Nephron (organoid): Measurements from ENCODE around the gene LCOR.

Experiments used
- H3K27ac Mint-ChIP-seq, 3 experiments: 2 replicates each; pipeline ENCODE4 v1.8.0; 2020; ENCODE audit warnings: mixed read lengths in 3 of 3, mild to moderate bottlenecking in 2 of 3, moderate library complexity in 1 of 3
- H3K27me3 Mint-ChIP-seq: 2 replicates; pipeline ENCODE4 v1.8.0; 2021; ENCODE audit warnings: low read depth, mild to moderate bottlenecking, moderate library complexity, mixed read lengths
- H3K36me3 Mint-ChIP-seq: 2 replicates; pipeline ENCODE4 v1.8.0; 2020; ENCODE audit warnings: low read depth, mixed read lengths
- H3K4me1 Mint-ChIP-seq: 2 replicates; pipeline ENCODE4 v1.8.0; 2020; ENCODE audit warnings: mixed read lengths
- H3K4me3 Mint-ChIP-seq, 3 experiments: 2 replicates each; pipeline ENCODE4 v1.8.0; 2020; ENCODE audit warnings: mild to moderate bottlenecking in 3 of 3, mixed read lengths in 3 of 3, moderate library complexity in 2 of 3
- H3K9me3 Mint-ChIP-seq: 2 replicates; pipeline ENCODE4 v1.8.0; 2020; ENCODE audit warnings: mixed read lengths
- TF ChIP-seq, protein P1 (sequence below), 3 experiments: fragments of 200-600 bp; sonication (generic); IDR thresholded peaks; one replicate each; pipeline ENCODE4 v1.5.0; 2021; ENCODE audit warnings: antibody characterized with exemption in 3 of 3; ENCODE audit not compliant: unreplicated experiment in 3 of 3

LCOR gene

DNA sequence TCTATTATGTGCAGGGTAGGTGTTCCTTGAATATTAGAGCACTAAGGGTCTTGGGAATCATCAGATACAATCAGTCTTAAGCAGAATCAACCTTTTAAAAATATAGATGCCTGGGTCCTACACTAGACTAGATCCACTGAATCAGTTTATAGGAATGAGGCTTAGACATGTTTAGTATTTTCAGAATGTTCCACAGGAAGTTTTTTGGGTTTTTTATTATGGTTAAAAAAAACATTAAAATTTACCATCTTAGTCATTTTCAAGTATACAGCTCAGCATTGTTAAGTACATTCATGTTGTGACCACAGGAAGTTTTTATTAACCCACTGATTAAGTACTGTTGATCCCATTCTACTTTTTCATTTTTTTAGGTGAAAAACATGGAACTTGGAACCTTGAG lies 135.7 kb downstream of the LCOR start:
- H3K9me3 Mint-ChIP-seq, result no peaks in the 10 kb centered on the region

DNA sequence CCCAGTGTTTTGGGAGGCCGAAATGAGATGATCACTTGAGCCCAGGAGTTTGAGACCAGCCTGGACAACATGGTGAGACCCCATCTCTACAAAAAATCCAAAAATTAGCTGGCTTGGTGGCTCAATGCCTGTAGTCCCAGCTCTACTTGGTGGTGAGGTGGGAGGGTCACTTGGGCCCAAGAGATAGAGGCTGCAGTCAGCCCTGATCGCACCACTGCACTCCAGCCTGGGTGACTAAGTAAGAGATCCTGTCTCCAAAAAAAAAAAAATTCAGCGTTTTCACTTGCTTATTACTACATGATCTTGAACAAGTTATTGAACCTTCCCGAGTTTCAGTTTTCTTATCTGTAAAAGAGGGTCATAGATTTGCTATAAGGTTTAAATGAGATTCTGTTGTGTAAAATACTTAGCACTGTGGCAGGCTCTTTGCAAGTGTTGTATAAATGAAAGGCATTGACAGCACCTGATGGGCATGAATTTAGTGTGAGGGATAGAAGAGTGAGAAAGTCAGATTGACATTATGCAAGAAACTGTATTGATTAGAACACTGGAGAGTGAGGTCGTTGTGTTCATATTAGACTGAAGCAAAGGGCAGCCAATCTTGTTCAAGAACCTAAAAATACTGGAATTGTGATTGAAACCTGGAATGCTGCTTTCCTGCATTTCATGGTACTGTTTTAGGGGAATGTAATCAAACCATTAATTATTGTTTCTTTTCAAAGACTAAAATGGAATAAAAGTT lies 136.8 kb downstream of the LCOR start:
- H3K27ac Mint-ChIP-seq, result no peak overlapping the region
- no peaks in the 10 kb centered on the region for H3K4me1 Mint-ChIP-seq
- no peak overlapping the region for H3K4me3 Mint-ChIP-seq
- peaks cover 13% of the 10 kb centered on the region for H3K36me3 Mint-ChIP-seq
- no peaks in the 10 kb centered on the region for H3K27me3 Mint-ChIP-seq
- TF ChIP-seq, protein P1, sequence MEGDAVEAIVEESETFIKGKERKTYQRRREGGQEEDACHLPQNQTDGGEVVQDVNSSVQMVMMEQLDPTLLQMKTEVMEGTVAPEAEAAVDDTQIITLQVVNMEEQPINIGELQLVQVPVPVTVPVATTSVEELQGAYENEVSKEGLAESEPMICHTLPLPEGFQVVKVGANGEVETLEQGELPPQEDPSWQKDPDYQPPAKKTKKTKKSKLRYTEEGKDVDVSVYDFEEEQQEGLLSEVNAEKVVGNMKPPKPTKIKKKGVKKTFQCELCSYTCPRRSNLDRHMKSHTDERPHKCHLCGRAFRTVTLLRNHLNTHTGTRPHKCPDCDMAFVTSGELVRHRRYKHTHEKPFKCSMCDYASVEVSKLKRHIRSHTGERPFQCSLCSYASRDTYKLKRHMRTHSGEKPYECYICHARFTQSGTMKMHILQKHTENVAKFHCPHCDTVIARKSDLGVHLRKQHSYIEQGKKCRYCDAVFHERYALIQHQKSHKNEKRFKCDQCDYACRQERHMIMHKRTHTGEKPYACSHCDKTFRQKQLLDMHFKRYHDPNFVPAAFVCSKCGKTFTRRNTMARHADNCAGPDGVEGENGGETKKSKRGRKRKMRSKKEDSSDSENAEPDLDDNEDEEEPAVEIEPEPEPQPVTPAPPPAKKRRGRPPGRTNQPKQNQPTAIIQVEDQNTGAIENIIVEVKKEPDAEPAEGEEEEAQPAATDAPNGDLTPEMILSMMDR (IDR thresholded peaks at IDR 0.05; ENCODE audit: unreplicated experiment in 3 of 3), result no peak
- H3K9me3 Mint-ChIP-seq, result no peaks in the 10 kb centered on the region

More for the DNA sequence above, 135.7 kb downstream of the LCOR start:
- no peaks in the 10 kb centered on the region for H3K4me1 Mint-ChIP-seq
- no peaks in the 10 kb centered on the region for H3K27me3 Mint-ChIP-seq
- TF ChIP-seq, protein P1 (IDR thresholded peaks at IDR 0.05; ENCODE audit: unreplicated experiment in 3 of 3), result no peak
- no peak overlapping the region for H3K27ac Mint-ChIP-seq
- no peak overlapping the region for H3K4me3 Mint-ChIP-seq
- peaks cover 13% of the 10 kb centered on the region for H3K36me3 Mint-ChIP-seq

DNA sequence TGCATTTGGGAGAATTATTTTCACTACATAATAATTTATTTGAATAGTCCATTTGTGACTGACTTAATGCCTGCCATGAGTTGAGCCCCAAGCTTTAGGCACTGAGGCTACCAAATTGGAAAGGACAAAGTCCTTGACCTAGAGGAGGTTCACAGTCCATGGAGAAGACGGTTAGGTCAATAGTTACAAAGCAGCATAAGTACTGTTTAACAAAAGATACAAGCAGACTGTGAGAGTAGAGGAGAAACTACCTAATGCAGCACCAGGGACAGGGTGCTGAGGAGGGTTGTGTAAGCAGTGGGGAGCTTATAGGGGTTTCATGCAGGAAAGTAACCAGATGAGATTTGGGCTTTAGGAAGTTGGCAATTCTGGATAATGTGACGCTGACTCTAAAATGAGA lies 139.2 kb downstream of the LCOR start:
- no peaks in the 10 kb centered on the region for H3K9me3 Mint-ChIP-seq
- no peak overlapping the region for H3K4me3 Mint-ChIP-seq
- H3K4me1 Mint-ChIP-seq, result no peaks in the 10 kb centered on the region
- H3K27me3 Mint-ChIP-seq, result no peaks in the 10 kb centered on the region
- H3K27ac Mint-ChIP-seq, result peak overlapping the region in 1 of 3 experiments; percentile 0
- TF ChIP-seq, protein P1 (IDR thresholded peaks at IDR 0.05; ENCODE audit: unreplicated experiment in 3 of 3), result no peak
- H3K36me3 Mint-ChIP-seq, result peaks cover 10% of the 10 kb centered on the region

DNA sequence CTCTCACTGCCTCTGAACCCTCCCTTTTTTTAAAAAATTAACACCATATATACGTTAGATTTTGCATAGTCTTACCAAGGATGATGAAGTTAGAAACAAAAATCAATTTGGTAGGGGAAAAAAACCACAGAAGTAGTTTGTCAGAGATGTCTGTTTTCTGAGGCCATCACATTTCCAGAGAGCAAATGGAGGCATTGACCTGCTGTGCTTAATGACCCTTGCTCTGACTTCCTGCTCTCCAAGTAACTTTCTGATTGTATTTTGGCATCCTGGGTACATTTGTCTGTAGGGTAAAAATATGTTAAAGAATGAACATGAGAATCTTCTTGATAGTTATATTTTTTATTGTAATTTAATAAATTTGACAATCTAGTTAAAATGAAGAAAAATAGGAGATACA lies 140.2 kb downstream of the LCOR start:
- TF ChIP-seq, protein P1 (IDR thresholded peaks at IDR 0.05; ENCODE audit: unreplicated experiment in 3 of 3), result no peak
- H3K4me3 Mint-ChIP-seq, result no peak overlapping the region
- peaks cover 3% of the 10 kb centered on the region for H3K36me3 Mint-ChIP-seq

DNA sequence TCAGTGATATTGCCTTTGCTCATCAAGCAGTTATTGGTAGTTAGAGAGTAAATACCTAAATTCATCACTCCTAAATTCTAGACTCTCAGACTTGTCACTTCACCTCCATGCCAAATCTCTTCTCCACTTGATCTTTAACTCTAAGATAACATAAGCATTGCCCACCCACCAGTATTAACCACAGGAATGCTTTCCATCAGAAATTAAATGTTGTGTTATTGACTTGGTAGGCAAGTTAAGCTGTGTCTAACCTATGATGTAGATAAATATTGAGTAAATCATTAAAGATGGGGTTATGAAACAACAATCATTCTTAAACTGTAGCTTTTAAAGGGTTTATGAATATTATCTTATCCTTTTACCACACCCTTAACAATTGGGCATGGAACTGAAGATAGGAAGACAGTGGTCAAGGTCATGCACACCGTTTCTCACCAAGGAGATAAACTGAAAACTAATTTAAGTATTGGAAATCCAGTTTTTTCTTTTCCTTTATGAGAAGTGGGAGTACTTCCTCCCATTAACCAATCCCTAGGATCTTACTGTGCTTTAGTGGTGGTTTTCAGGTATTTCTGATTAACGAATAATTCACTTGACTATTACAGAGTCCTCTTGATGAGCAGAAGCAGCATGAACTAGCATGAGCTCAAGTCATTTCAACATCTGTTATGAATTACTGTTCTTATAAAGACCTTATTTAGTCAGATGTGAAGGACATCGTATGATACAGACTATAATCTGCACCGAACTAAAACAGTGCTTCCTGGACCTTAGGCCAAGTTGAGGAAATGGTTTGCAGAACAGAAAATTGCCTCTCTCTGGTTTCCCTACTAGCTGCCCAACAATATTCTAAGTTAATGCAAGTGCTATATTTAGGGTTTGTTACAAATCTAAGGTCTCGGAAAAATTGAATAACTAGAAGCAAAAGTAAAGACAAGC lies 142.0 kb downstream of the LCOR start:
- Mint-ChIP-seq H3K36me3 (no peaks in the 10 kb centered on the region), H3K27ac (no peak overlapping the region), H3K4me1 (no peaks in the 10 kb centered on the region), H3K4me3 (no peak overlapping the region), H3K27me3 (no peaks in the 10 kb centered on the region), H3K9me3 (no peaks in the 10 kb centered on the region)
- TF ChIP-seq, protein P1 (IDR thresholded peaks at IDR 0.05; ENCODE audit: unreplicated experiment in 3 of 3), result no peak

More for the DNA sequence above, 140.2 kb downstream of the LCOR start:
- H3K9me3 Mint-ChIP-seq, result no peaks in the 10 kb centered on the region
- H3K27me3 Mint-ChIP-seq, result no peaks in the 10 kb centered on the region
- H3K4me1 Mint-ChIP-seq, result no peaks in the 10 kb centered on the region
- H3K27ac Mint-ChIP-seq, result no peak overlapping the region
